HG02970 (cell line): ENCODE measurements around the gene GRIP2.

Experiments
- ATAC-seq: cut with Tn5 transposase; IDR thresholded peaks from one replicate; pipeline ENCODE4 v1.9.1; 2021; ENCODE audit warnings: mild to moderate bottlenecking, moderate library complexity, moderate number of reproducible peaks; ENCODE audit not compliant: unreplicated experiment, low FRiP score

GRIP2 gene

DNA sequence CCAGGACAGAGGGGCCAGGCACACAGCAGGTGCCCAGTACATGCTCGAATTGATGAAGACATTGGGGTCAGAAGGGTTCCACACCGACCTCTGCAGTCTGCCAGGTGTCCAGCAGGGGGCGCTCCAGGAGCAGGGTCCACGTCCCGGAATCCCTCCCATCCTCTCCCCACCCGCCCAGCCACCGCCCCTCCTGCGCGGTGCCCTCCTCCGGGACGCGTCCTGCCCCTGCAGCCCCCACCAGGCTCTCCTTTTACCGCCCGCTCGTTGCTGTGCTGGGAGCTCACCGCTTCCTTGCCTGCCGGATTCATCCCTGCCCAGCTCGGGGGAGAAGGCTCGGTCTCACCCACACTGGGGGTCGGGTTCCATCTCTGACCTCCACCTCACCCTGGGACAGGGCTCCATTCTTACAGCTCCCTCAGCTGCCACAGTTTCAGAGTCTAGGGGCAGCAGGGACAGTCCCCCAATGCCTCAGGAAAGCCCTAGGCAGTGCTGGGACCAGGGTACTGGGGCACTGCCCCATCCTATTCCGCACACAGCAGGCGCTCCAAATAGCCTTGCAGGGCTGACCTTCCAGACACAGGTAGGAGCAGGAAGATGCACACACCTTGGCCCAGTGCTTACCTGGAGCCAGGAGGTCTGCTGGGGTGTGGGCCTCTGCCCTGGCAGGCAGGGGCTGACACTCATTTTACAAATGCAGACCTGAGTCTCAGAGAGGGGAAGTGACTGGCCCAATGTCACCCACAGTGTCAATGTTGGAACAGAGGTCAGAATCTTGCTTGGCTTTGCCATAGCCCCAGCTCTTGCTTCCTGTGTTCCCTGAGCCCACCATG lies 31.0 kb downstream of the GRIP2 start:
- ATAC-seq = no peak

DNA sequence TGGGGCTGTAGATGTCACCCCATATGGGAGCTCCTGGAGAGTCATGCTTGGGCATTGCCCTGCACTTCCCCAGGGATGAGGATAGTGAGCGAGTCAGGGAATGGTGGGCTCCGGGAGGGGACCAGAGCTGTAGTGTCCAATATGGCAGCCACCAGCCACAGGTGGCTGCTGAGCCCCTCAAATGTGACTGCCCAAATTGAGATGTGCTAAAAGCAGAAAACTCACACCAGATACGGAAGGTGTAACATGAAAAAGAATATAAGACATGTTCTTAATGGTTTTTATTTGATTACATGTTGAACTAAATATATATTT lies 31.7 kb downstream of the GRIP2 start:
- ATAC-seq = no peak

DNA sequence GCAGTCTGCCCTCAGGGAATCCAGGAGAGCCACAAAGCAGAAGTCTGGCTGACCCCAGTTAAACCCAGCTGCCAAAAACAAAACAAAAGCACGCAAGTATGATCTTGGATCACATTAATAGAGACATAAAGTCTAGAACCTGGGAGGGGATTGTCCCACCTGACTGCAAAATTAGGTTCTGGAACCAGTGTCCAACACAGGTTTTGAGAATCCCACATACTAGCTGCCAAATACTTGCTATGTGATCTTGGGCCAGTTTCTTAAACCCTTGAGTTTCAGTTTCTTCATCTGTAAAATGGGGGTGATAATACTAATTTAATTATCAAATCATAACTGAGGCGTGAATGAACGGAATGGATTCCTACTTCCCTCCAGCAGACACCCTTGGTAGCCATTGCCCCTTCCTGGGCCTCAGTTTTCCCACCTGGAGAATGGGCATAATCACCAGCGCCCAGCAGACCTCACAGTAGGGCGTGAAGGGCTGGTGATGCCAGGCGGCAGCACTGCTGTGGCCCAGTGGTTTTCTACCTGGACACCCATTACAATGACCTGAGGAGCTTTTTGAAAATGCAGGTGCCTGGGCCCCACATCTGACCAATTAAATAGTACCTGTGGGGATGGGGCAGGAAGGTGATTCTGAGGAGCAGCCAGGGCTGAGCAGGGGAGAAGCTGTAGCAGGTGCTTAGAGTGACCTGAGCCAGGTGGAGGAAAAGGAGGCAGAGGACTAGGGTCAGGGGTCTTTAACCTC lies 32.2 kb downstream of the GRIP2 start:
- no peak for ATAC-seq

DNA sequence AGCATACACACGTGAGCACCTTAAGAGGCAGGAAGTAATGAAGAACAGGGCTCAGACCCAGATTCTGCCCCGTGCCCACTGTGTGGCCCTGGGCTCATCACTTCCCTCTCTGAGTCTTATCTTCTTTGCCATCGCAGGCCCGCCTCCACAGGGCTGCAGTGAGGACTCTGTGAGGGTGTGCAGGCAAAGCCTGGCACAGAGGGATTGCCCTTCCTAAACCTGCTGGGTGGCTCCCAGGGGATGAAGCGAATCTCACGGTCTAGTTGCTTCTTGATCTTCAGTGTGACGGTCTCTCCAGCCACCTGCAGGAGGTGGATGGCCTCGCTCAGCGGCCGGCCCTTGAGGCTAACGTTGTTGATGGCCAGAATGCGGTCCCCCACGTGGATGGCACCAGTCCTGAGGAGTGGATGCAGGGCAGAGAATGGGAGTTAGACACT lies 32.8 kb downstream of the GRIP2 start:
- ATAC-seq = no peak

DNA sequence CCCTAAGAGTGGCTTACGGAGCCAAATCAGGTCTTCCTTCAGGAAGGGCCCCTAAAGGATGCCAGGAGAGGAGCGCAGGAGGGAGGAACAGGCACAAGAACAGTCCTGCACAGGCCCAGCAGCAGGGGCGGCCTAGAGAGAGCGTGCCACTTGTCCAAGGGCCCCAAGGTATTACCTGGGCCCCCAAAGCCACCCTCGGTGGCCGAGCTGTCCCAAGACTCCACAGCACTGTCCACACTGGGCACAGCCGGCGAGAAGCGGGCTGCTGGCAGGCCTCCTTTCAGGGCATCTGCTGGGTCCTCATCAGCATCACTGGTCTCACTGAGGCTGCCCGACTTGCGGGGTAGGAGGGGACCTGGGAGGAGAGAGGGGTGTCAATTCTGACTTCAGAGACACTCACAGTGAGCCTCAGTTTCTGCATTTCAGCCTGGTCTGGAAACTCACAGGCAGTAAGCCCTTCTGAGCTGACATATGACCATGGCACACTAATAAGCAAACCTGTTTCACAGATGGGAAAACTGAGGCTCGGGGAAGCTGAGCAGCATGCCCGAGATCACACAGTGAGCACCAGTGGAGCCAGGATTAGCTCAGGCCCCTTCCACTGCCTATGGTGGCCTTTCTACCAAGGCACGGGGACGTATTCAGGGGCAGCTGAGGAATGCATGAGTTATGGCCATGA lies 33.4 kb downstream of the GRIP2 start:
- ATAC-seq = no peak

DNA sequence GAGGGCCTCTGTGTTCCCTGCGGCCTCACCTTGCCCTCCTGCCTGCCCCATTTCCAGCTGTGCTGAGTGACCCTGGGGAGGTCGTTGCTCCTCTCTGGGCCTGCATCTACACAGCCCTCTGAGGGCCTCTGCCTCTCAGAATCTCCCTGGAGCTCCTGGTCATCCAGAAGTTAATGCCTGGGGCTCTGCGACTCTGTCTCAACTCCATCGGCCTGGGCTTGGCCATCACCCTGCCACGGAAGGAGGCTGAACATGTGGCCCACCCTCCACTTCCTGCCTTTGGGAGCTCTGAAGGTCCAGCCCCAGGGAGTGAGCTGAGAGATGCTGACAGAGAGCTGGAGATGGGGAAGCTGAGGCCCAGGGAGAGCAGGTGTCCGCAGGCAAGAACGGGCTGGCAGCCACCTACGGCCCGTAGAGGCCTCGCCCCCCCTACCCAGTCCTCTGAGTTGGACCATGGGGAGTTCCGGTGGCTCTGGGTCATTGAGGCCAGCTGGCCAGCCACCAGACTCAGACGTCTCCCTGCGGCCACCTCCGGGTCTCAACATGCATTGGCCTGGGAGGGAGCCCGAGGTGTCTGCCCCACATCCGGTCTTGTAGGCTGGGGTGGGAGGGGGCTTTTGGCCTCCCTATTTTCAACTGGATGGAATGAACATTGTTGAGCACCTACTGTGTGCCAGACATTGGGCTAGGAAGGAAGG lies 34.2 kb downstream of the GRIP2 start:
- ATAC-seq = no peak

DNA sequence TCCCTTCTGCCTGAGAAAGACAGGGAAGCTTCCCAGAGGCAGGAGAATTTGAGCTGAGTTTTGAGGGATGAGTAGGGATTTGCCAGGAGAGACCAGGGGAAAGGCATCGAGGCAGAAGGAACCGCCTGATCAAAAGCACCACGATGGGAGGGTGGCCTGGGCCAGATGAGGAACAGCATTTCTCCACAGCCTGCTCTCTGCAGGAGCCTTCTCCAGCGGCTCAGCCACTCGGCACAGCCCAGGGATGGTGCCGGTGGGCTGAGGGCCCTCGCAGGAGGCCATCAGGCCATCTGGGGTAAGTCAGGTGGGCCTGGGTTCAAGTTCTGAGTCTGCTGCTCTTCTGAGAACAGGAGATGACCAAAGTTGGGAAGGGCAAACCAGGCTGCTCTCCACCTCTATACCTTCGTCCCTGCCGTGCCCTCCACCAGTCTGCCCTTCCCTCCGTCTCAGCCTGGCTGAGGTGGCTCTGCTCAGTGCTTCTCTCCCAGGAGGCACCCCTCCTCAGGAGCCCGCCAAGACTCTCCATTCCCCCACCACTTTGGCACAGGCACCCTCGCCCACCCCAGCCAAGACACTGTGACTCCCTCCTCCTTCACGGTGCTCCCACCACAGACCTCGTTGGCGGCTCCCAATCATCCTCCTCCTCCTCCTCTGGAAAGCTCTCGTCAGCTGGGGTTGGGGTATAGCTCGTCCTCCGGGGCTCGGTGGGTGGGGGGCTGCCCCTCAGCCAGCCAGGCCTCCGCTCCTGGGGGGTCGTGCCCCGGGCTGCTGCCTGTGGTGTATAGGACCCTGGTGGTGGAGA lies 34.9 kb downstream of the GRIP2 start:
- ATAC-seq = no peak

DNA sequence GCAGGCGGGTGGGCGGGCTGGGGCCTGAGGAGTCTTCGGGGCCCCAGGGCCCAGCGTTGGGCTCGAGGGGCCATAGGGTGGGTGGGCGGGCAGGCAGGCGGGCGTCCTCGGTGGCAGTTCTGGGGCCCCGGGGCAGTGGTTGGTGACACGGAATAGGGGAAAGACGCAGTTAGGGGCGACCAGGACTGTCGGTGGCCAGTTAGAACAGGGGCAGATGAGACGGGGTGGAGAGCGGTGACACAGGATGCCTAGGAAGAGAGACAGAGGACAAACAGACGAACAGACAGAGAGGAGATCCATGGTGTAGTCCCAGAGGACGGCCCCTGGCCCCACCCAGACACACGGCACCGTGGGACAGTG lies 36.5 kb downstream of the GRIP2 start:
- no peak for ATAC-seq

DNA sequence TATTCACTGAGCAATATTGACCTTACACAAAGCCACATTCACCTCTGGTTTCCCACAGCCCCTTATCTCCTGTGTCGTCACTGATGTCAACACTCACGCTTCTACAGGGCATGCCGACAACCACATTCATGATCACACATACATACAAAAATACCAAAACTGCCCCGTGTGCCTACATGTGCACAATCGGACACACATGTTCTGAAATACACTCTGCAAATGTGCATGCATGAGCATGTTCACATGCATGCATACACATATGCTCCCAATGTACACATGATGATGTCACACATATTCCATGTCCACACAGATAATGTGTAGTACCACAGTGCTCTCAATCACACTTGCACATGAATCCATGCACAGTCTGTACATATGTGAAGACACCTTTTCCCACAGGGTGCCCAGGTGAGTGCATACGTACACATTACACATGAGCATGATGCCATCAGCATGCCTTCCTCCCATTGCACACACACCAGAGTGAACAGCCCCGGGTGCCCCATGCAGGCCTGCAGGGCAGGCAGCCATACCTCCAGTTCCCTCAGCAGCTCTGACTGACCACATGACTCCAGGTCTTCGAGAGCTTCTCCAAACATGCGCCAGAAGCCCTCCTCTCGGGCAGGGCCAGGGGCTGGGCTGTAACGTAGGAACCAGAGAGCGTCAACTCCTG lies 37.0 kb downstream of the GRIP2 start:
- no peak for ATAC-seq

DNA sequence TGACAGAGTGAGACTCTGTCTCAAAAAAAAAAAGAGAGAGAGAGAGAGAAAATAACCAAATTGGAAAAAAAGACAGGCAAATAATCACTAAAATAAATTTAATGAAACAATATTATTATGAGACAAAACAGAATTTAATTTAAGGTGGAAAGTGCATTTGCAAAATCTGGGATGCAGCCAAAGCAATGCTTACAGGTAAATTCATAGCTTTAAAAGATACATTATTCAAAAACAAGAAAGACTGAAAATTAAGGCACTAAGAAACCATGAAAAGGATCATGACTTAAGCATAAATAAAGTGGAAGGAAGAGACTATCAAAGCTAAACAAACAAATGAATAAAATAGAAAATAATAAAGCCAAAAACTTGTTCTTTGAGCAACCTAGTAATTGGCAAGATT lies 37.7 kb downstream of the GRIP2 start:
- ATAC-seq = no peak

DNA sequence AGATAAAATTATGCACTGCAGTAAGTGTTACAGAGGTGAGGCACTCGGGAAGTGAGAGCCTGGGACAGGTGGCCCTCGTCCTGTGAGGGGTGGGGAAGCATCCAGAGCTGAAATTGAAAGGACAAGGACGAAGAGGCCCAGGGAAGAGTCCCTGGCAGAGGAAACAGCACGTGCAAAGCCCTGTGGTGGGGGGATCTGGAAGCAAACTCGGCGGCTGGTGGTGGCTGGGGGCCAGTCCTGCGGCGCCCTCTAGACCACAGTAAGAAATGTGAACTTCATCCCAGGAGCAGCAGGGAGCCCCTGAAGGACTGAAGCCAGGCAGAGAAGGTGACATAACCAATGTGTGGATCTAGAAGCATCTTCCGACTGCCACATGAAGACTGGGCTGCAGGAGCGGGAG lies 42.8 kb downstream of the GRIP2 start:
- ATAC-seq = no peak

DNA sequence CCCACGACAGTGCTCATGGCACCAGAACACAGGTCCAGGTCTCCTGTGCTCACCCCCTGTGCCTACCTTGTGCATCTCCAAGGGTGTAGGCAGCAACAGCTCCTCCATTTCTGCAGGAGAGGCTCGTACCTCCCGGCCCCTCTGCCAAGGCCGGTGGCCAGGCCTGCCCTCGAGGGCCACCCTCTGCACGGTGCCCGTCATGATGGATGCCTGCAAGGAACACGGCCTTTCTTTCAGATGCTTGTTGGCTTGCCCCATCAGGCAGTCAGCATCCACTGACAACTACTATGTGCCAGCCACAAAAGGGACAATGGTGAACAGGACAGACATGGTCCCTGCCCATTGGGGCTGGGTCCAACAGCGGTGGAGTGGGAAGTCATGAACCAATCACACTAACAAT lies 43.8 kb downstream of the GRIP2 start:
- no peak for ATAC-seq

DNA sequence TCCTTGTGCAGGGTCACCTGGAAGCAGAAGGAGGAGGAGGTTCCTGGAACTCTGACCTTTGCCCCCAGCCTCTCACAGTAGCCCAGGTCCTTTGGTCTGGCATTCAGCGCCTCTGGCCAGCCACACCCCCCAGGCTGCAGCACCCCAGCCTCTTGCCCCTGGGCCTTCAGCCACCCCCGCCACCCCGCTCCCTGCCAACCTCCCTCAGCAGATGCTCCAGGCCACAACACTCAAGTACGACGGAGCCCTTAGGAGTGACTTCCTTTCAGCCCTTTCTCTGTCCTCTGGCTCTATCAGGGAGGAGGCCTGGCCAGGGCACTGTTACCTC lies 45.2 kb downstream of the GRIP2 start:
- no peak for ATAC-seq

DNA sequence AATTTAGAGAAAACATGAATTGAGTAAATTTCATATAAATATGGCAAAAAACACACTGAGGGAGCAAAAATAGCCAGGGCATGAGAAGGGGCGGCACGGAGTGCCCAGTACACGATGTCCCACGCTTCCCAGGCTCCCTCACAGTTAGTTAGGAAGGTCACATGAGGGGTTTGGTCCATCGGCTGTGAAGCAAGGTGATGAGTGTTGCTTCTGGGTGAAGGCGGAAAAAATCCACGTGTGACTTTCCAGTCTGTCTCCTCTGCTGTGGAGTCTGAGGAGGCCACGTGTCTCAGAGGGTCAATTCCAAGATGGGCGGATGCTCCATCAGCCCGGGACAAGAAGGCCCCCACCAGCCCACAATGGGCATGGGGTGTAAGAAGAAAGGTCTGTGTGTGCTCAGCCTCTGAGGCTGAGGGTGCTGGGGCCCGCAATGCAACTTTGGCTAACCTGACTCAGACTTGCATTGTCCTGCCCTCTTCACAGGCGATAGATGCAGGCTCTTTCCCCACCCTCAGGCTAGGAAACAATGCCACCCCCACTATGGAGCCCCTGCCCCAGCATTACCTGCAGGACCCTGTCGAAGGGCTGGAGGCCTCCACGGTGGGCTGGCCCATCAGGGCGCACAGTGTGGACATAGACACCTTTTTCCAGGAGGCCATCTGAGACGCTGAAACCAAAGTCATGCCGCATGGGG lies 45.7 kb downstream of the GRIP2 start:
- no peak for ATAC-seq

DNA sequence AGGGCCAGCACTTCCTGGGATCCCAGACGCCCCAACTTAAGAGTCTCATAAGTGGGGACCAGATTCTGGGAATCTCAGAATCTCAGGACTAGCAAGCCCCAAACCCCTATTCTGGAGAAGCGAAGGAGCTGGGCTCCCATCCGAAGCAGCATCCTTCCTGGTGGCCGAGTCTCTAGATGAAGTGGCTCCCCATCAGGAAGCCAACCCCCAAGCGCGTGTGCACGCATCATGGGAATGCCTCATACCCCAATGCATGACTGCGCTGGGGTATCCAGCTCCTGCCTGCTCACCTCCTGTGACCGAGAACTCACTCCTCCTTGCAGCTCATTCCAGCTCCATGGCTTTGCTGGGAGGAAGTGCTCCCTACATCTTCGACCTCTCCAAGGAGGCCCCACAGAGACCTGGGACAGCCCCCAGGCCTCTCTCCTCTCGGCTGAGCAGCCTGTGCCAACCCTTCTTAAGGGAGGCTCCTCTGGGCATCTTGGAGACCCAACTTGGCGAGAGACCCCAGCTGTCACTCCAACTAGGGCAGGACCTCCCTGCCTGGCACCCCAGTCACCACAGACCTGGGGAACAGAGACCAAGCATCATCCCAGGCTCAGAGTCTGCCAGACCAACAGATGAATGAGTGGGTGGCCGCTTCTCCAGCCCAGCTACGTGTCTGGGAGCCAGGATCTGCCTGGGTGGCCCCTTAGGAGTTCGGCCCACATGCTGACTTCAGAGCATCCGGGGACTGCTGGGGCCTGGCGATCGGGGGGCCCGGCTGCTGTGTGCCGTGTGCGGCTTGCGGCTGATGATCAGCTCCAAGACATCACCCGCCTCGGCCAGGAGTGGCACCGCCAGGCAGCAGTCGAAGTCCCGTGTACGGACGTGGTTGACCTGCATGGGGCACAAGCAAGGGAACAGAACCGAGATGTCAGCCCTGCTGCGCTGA lies 46.9 kb downstream of the GRIP2 start:
- no peak for ATAC-seq

DNA sequence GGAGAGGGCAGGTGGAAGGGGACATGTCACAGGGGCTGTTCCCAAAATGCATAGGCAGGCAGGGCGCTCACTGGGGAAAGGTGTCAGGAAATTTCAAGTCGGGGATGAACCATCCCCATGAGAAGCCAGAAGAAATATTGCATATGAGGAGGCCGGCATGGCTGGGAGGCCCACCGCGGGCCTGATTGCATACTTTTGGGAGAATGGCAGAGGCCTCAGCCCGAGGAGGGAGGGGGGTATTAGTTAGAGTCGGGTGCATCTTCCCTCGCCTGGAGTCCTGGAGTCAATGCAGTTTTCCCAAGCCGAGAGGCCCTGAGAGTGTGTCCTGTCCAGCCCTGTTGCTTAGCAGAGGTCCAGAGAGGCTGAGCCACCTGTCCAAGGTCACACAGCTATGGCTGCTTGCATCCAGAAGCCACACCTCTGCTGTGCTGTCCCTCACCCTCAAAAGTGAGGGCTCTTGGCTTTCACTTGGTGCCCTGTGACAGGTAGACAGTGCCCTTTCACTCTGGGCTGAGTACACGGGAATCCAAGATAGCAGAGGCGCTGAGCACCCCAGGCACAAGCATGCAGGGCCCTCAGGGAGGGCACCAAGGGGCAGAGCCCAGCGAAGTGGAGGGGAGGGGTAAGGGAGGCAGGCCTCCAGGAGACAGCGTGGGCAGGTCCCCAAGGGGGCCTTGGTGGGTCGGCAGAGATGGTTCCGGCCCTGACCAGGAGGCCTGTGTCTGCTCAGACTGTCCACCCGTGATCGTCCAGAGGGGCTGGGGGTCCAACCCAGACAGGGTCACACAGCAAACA lies 48.5 kb downstream of the GRIP2 start:
- ATAC-seq = no peak

DNA sequence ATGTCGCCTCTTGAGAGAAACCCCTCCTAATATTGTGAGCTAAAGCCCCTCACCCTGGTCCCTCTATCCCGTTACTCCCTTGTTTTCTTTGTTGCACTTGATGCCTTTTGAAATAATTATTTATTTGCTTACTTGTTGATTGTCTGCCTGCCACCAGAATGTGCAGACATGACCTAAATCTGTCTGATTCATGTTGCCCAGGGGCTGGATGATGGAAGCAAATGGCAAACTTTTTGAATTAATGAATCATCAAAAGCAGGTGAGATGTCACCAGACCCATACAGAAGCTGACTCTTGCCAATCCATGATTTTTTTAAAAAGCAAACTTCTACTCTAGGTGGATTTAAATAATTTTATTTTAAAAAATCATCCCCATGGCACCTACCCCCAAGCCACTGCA lies 49.3 kb downstream of the GRIP2 start:
- ATAC-seq = no peak
